GM21737 (cell line): ENCODE results near the gene SLC25A34.

Experiments
- ATAC-seq: cut with Tn5 transposase; IDR thresholded peaks from one replicate; pipeline ENCODE4 v1.9.1; 2021; ENCODE audit warnings: mild to moderate bottlenecking, moderate library complexity; ENCODE audit not compliant: unreplicated experiment

SLC25A34 gene

GRCh38 chr1:15767941-15768340, 31.9 kb downstream of the SLC25A34 start:
- no peak for ATAC-seq

GRCh38 chr1:15768388-15768787, 32.3 kb downstream of the SLC25A34 start:
- ATAC-seq: no peak

GRCh38 chr1:15770313-15770962, 34.4 kb downstream of the SLC25A34 start:
- no peak for ATAC-seq

GRCh38 chr1:15771836-15772515, 35.9 kb downstream of the SLC25A34 start:
- no peak for ATAC-seq

GRCh38 chr1:15775706-15776105, 39.6 kb downstream of the SLC25A34 start:
- no peak for ATAC-seq

GRCh38 chr1:15777909-15778707, 42.0 kb downstream of the SLC25A34 start:
- no peak for ATAC-seq

GRCh38 chr1:15785683-15786082, 49.6 kb downstream of the SLC25A34 start:
- no peak for ATAC-seq

- no peak for ATAC-seq
Measured at GRCh38 chr1:15786581-15786980, 50.5 kb downstream of the SLC25A34 start.

GRCh38 chr1:15788624-15789301, 52.7 kb downstream of the SLC25A34 start:
- no peak for ATAC-seq
